HL-60 (cell line): ENCODE data around the gene PTTG1IP.
A peak's percentile ranks its signal among the peaks of the same experiment; 100 is the strongest.

Source experiments
- DNase-seq, 2 experiments: peaks; one replicate each; pipeline ENCODE4 v3.0.0-alpha.2; 2010 to 2020; ENCODE audit warnings: low read depth in 1 of 2, low spot score in 1 of 2
- H3K27ac ChIP-seq: fragments of 250-450 bp; sonication (Bioruptor Pico); replicated peaks from 2 replicates; pipeline ENCODE4 v1.5.1; 2020; ENCODE audit warnings: mild to moderate bottlenecking, moderate library complexity
- H3K27me3 ChIP-seq: fragments of 250-450 bp; sonication (Bioruptor Pico); 2 replicates; pipeline ENCODE4 v1.5.1; 2021; ENCODE audit warnings: mild to moderate bottlenecking, moderate library complexity; ENCODE audit not compliant: insufficient read depth, poor library complexity, severe bottlenecking
- H3K4me3 ChIP-seq: replicated peaks from 2 replicates; pipeline ENCODE4 v1.5.1; 2011; ENCODE audit warnings: mild to moderate bottlenecking, control low read depth, low read length; ENCODE audit not compliant: insufficient read depth
- CTCF ChIP-seq: IDR thresholded peaks from one replicate; pipeline ENCODE4 v1.5.1; 2011; ENCODE audit warnings: low read length, control low read depth, inconsistent platforms; ENCODE audit not compliant: insufficient read depth
- GABPA ChIP-seq: IDR thresholded peaks from 2 replicates; pipeline ENCODE4 v1.6.1; 2012; ENCODE audit warnings: low read depth
- POLR2AphosphoS5 ChIP-seq: IDR thresholded peaks from 2 replicates; pipeline ENCODE4 v1.6.1; 2012; ENCODE audit warnings: low read depth
- REST ChIP-seq: IDR thresholded peaks from 2 replicates; pipeline ENCODE4 v1.6.1; 2012; ENCODE audit warnings: low read depth; ENCODE audit not compliant: insufficient replicate concordance
- SPI1 ChIP-seq: IDR thresholded peaks from 2 replicates; pipeline ENCODE4 v1.6.1; 2012; ENCODE audit warnings: low read depth, mild to moderate bottlenecking, borderline replicate concordance

Gene PTTG1IP

DNA sequence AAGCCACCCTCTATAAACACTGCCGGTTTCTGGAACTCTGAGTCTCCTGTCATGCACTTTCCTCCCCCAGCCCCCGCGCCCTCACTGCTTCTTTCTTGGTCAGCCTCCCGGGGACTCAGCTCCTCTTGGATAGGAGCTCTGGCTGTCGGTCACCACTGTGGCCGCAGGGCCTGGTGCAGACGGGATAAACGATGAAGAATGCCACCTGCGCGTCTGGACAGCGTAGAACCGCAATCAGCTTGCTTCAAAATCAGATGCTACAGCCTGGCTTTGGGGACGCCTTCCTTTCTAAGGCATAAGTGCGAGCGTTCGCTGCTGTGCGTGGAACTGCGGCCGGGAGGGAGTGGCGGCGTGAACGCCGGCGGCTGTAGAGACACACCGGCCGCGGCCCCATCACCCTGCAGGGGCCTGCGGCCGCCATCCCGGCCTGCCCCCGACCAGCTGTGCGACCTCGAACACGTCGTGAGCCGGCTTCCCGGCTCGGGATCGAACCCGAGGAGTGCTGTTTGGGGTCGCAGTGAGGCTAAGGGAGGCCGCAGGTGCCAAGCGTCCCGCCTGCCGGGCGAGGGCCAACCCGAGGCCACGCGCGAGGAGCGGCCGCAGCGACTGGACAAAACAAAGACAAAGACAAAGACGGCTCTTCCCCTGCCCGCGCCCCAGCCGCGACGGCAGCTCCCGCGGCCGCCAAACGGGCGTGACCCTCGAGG lies 688 bp downstream of the PTTG1IP start:
- Histone ChIP-seq H3K27ac (peak overlapping the region; percentile 55), H3K27me3 (no peaks in the 10 kb centered on the region), H3K4me3 (peak overlapping the region; percentile 88)
- no peak for TF ChIP-seq CTCF
- no peak for TF ChIP-seq POLR2AphosphoS5
- no peak for TF ChIP-seq GABPA
- no peak for TF ChIP-seq REST
- TF ChIP-seq SPI1, result no peak
- peak in 1 of 2 experiments; percentile 35 for DNase-seq

GRCh38 chr21:44872323-44872648 lies 1.2 kb downstream of the PTTG1IP start:
- H3K4me3 ChIP-seq, result peak overlapping the region; percentile 88
- no peak overlapping the region for H3K27ac ChIP-seq
- TF ChIP-seq POLR2AphosphoS5 (no peak), REST (no peak), GABPA (no peak), SPI1 (no peak), CTCF (no peak)
- no peak for DNase-seq
- no peaks in the 10 kb centered on the region for H3K27me3 ChIP-seq

DNA sequence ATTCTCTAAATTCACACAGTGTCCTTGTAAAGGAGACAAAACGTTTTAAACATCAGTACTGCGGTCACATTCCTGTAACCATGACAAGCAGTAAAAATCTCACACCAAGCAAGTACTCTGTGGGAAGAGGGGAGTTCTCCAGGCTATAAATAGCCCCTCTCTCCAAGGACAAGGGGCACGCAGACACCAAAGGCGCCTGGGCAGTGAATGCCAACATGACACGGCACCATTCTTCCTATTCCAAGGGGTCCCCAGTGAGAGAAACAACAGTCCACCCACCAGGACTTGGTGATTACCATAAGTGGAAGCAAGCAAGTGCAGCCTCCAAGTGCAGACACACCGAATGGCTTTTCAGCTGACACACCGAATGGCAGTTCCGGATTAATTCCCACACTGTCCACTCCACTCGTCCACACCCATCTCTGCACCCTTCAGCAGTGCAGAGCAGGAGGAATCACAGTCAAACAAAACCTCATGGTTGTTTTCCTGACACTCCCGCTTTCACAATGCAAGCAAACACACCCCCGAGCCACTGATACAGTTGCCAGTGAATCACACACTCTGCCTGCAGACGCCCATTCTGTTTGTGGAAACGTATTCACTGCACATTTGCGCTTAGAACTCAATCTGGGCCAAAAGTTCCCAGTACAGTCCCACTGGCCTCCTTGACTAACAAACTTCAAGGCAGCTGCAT lies 1.8 kb downstream of the PTTG1IP start:
- TF ChIP-seq POLR2AphosphoS5, result no peak
- H3K4me3 ChIP-seq, result peak overlapping the region; percentile 88
- no peak overlapping the region for H3K27ac ChIP-seq
- peak in 1 of 2 experiments; percentile 25 for DNase-seq
- no peaks in the 10 kb centered on the region for H3K27me3 ChIP-seq

DNA sequence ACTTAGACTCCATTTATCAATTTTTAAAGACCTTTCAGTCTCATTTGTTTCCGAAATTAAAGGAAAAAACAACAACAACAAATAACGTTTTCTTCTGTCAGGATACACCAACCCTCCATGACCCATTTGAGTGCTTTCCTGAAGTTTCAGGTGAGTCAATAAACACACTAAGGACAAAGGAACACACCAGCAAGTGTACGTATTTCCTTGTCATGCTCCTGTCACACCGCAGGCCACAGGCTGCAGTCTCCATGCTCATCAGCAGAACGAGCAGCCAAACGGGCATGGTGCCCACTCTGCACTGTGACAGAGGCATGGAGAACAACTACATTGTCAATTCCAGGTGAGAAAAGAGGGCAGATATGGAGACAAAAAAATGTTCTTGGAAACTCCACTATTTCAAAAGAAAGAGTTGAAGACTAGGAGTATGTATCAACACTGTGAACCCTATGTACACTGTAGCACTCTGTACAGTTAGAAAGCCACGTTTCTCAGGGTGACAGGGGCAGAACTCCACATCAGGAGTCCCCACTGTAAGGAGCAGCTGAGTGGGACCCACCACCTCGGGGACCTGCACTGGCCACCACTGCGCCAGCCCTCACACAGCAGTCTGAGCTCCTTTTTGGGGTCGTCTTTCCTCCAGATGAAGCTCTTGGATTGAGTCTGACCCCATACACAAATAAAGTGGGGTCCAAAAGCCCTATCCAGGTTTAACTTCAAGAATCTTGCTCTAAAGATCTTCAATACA lies 2.6 kb downstream of the PTTG1IP start:
- Histone ChIP-seq H3K27me3 (no peaks in the 10 kb centered on the region), H3K27ac (no peak overlapping the region), H3K4me3 (no peak overlapping the region)
- DNase-seq, result no peak
- TF ChIP-seq POLR2AphosphoS5 (no peak), REST (no peak), SPI1 (no peak), CTCF (no peak), GABPA (no peak)
